Measurements from ENCODE around the gene TET2.
A peak's percentile ranks its signal among the peaks of the same experiment; 100 is the strongest.

Gene TET2

GRCh38 chr4:105304085-105304484, 157.4 kb downstream of the TET2 start:
- no peak for DNase-seq

DNA sequence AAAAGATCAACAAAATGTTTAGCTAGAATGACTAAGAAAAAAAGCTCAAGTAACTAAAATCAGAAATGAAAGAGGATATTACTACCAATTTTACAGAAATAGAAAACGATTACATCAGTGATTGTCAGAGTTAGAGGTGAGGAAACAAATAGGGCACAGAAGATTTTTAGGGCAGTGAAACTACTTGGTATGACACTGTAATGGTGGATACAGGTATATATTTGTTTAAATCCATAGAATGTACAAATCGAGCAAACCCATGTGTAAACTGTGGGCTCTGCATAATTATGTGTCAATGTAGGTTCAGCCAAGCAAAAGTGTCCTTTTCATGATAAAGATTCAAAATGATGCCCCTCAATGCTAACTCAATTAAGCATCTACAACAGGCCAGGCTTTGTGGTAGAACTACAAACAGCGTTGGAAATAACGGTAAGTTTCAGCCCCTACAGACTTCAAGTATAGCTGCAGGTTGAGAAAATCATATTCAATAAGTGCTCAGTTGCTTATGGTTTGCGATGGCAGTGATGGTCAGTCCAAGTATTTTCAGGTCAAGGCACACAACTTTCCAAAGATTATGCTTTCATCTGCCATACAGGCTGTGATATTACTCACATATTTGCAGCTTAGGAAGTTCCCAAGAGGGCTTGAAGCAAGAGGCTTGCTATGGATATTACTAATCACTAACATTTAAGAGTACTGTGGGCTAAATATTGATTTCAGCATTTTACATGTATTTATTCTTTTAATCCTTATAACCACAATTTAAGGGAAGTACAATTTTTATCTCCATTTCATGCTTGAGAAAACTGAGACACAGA, 158.6 kb downstream of the TET2 start:
- DNase-seq = no peak

GRCh38 chr4:105306158-105306781, 159.6 kb downstream of the TET2 start:
- DNase-seq = peak; percentile 41

- DNase-seq = no peak
Measured at GRCh38 chr4:105306820-105307219, 160.1 kb downstream of the TET2 start.

GRCh38 chr4:105318486-105318885, 171.8 kb downstream of the TET2 start:
- peak; percentile 51 for DNase-seq

DNA sequence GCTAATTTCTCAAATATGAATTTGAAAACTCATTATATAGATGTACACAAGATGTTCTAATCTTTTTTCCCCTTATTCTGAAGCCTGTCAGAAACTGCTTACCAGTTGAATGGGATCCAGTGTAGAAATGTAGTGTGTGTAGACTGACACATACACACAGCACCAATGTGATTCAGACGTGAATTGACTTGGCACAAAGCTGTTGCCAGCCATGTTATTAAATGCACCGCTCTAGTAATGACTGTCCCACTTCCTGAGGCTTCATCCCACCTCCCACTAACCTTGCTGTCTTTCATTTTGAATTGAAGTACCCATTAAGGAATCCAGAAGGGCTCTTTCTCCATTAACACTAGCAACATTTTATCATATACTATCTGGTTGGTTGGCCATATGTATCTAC, 180.5 kb downstream of the TET2 start:
- no peak for DNase-seq

DNA sequence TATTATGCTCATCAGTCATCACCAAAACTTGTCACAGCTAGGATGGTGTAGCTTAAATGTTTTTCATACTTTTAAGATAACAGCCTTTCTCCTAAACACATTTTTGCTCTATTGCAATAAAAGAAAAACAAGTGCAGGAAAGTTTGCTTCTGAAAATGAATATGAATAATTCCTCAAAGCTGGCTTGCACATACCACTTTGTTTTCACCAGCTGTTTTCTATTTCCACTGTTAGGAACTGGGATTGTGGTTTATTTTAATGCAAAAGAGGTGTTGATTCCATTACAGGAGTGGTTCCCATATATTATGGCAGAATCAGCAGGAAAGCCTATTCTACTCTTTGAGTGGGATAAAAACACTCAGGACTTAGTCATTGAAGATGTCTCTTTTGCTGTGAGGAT, 181.3 kb downstream of the TET2 start:
- no peak for DNase-seq

- no peak for DNase-seq
Measured at GRCh38 chr4:105329081-105329480, 182.4 kb downstream of the TET2 start.
